HG03103 (cell line): Measurements from ENCODE around the gene LSM6.

Experiments
- ATAC-seq: cut with Tn5 transposase; IDR thresholded peaks from one replicate; pipeline ENCODE4 v1.9.1; 2021; ENCODE audit warnings: low read depth; ENCODE audit not compliant: unreplicated experiment

LSM6 gene

GRCh38 chr4:146183209-146183608, 7.7 kb downstream of the LSM6 start:
- no peak for ATAC-seq

GRCh38 chr4:146186041-146186440, 10.5 kb downstream of the LSM6 start:
- ATAC-seq, result no peak

- no peak for ATAC-seq
These were observed 11.1 kb downstream of the LSM6 start for GRCh38 chr4:146186596-146186995.

- no peak for ATAC-seq
These were observed 14.9 kb downstream of the LSM6 start for GRCh38 chr4:146190456-146190855.

- no peak for ATAC-seq
These were observed 16.4 kb downstream of the LSM6 start for GRCh38 chr4:146191766-146192458.

GRCh38 chr4:146193628-146194027, 18.1 kb downstream of the LSM6 start:
- ATAC-seq, result no peak

- no peak for ATAC-seq
These were observed 18.7 kb downstream of the LSM6 start for GRCh38 chr4:146194212-146194611.

GRCh38 chr4:146202665-146203064, 27.1 kb downstream of the LSM6 start:
- no peak for ATAC-seq

GRCh38 chr4:146207410-146207809, 31.9 kb downstream of the LSM6 start:
- no peak for ATAC-seq

- no peak for ATAC-seq
These were observed 35.4 kb downstream of the LSM6 start for GRCh38 chr4:146210890-146211289.

- no peak for ATAC-seq
These were observed 35.9 kb downstream of the LSM6 start for GRCh38 chr4:146211440-146211839.

- ATAC-seq, result no peak
These were observed 37.3 kb downstream of the LSM6 start for GRCh38 chr4:146212781-146213180.

GRCh38 chr4:146214238-146214637, 38.7 kb downstream of the LSM6 start, which contains the start of gene REELD1:
REELD1 (plus strand) TSS chr4:146214538; CDS start chr4:146216953, 2,415 bp downstream.
- ATAC-seq, result no peak

GRCh38 chr4:146222313-146222712, 46.8 kb downstream of the LSM6 start:
- no peak for ATAC-seq

- no peak for ATAC-seq
These were observed 48.9 kb downstream of the LSM6 start for GRCh38 chr4:146224326-146224966.

- no peak for ATAC-seq
These were observed 53.9 kb downstream of the LSM6 start for GRCh38 chr4:146229406-146229805.

- ATAC-seq, result no peak
These were observed 56.7 kb downstream of the LSM6 start for GRCh38 chr4:146232131-146232722.

- no peak for ATAC-seq
These were observed 60.2 kb downstream of the LSM6 start for GRCh38 chr4:146235654-146236177.

GRCh38 chr4:146236216-146236615, 60.7 kb downstream of the LSM6 start:
- no peak for ATAC-seq

- no peak for ATAC-seq
These were observed 61.6 kb downstream of the LSM6 start for GRCh38 chr4:146237092-146237491.

- no peak for ATAC-seq
These were observed 62.6 kb downstream of the LSM6 start for GRCh38 chr4:146238107-146238506.
